Suprapubic skin (tissue), 4 donors: Measurements from ENCODE around the gene RPL27A. TPM values are rescaled to one million over a fixed set of nuclear protein-coding genes. Genes with fewer than 3 reads are reported as not detected.

Experiments
- DNase-seq, 2 donors: peaks; one replicate each; pipeline ENCODE4 v3.0.0-alpha.2; 2019; ENCODE audit warnings: low spot score in 2 of 2
- H3K27ac ChIP-seq: fragments of 200-600 bp; sonication (generic); one replicate; pipeline ENCODE4 v1.5.1; 2019
- H3K27me3 ChIP-seq: fragments of 200-600 bp; sonication (generic); one replicate; pipeline ENCODE4 v1.5.1; 2019
- H3K36me3 ChIP-seq: fragments of 200-600 bp; sonication (generic); one replicate; pipeline ENCODE4 v1.5.1; 2019
- H3K4me1 ChIP-seq: fragments of 200-600 bp; sonication (generic); one replicate; pipeline ENCODE4 v1.5.1; 2019
- H3K4me3 ChIP-seq: fragments of 200-600 bp; sonication (generic); one replicate; pipeline ENCODE4 v1.5.1; 2019; ENCODE audit warnings: mild to moderate bottlenecking
- H3K9me3 ChIP-seq: fragments of 200-600 bp; sonication (generic); one replicate; pipeline ENCODE4 v1.5.1; 2019
- CTCF ChIP-seq, 2 donors: fragments of 200-600 bp in 1 of 2; fragments of 450-650 bp in 1 of 2; sonication (generic) in 1 of 2; IDR thresholded peaks; one replicate each; pipeline ENCODE4 v1.5.1; 2016 to 2019; ENCODE audit warnings: antibody characterized with exemption in 2 of 2, mild to moderate bottlenecking in 1 of 2, moderate library complexity in 1 of 2
- EP300 ChIP-seq: sonication (generic); formaldehyde crosslinking; IDR thresholded peaks from one replicate; pipeline ENCODE4 v1.6.1; 2017; ENCODE audit warnings: antibody characterized with exemption
- POLR2A ChIP-seq, 2 donors: fragments of 450-650 bp; IDR thresholded peaks; one replicate each; pipeline ENCODE4 v1.6.1; 2017; ENCODE audit warnings: antibody characterized with exemption in 2 of 2, mild to moderate bottlenecking in 2 of 2, moderate library complexity in 2 of 2
- POLR2AphosphoS5 ChIP-seq, 3 donors: sonication (generic); formaldehyde crosslinking; IDR thresholded peaks; one replicate each; pipeline ENCODE4 v1.6.1; 2017; ENCODE audit warnings: antibody characterized with exemption in 3 of 3
- WGBS: methylation state at CpG from one replicate; pipeline ENCODE4 v1.1.5; 2018; 5-methylcytosine and 5-hydroxymethylcytosine counted together
- total RNA-seq, 4 donors: library from RNA; depleted of rRNA; stranded (reverse); fragments of >200 nt; gene quantifications; one replicate each; pipeline ENCODE4 v1.1.0, GENCODE V29; 2016

Gene RPL27A
- total RNA-seq, 4 donors from 2014 or later = 822 to 1,505 (median 1,124) TPM

- Histone ChIP-seq H3K36me3 (peaks cover 3% of the 10 kb centered on the region), H3K27ac (no peak overlapping the region), H3K27me3 (no peaks in the 10 kb centered on the region), H3K4me1 (no peaks in the 10 kb centered on the region), H3K4me3 (no peak overlapping the region), H3K9me3 (no peaks in the 10 kb centered on the region)
- DNase-seq = no peak
- TF ChIP-seq POLR2AphosphoS5 (IDR thresholded peaks at IDR 0.05) (no peak), EP300 (no peak), CTCF (IDR thresholded peaks at IDR 0.05) (no peak), POLR2A (IDR thresholded peaks at IDR 0.05) (no peak)
- WGBS = 74% methylated on average over 2 of the region's 2 CpGs
Observed at GRCh38 chr11:8739309-8739793, 56.8 kb downstream of the RPL27A start.

Other genes with a start within 250 kb of the RPL27A start
- gene STK33, start 88.6 kb upstream of the RPL27A start, total RNA-seq = under 1 TPM in 1 of 4 donors, not detected in 3; 0.76 TPM
- gene TRIM66, start 127 bp upstream of the RPL27A start, total RNA-seq = 10 to 100 TPM in 3 of 4 donors, 1 to 10 TPM in 1; 9.9 to 20.3 (median 11.7) TPM
- 10 to 100 TPM in 2 of 4 donors, 1 to 10 TPM in 2; 4.6 to 15.7 (median 11.3) TPM for gene AKIP1, start 228.4 kb downstream of the RPL27A start, total RNA-seq